K562 (cell line): ENCODE results near the gene KLRC4.

ENCODE experiments used
- SIN3A ChIP-seq, 2 experiments: fragments of 150-350 bp in 1 of 2; IDR thresholded peaks; 2 replicates each; pipeline ENCODE4 v1.6.1; 2011 to 2016; ENCODE audit warnings: borderline replicate concordance in 2 of 2, low read depth in 2 of 2, low read length in 2 of 2, mild to moderate bottlenecking in 2 of 2, moderate library complexity in 2 of 2; ENCODE audit not compliant: control insufficient read depth in 1 of 2
- TAF1 ChIP-seq: IDR thresholded peaks from 2 replicates; pipeline ENCODE4 v1.6.1; 2011; ENCODE audit warnings: mild to moderate bottlenecking, low read length, moderate library complexity; ENCODE audit not compliant: insufficient read depth, control insufficient read depth, severe bottlenecking; ENCODE audit errors: extremely low read depth

- TF ChIP-seq TAF1, result no peak
- TF ChIP-seq SIN3A (IDR thresholded peaks at IDR 0.05; ENCODE audit: borderline replicate concordance in 2 of 2, control insufficient read depth in 1 of 2, low read depth in 2 of 2, low read length in 2 of 2), result no peak
Measured at GRCh38 chr12:10408842-10409241, 715 bp downstream of the KLRC4 start.
